Measurements from ENCODE around the gene UBN1.

DNA sequence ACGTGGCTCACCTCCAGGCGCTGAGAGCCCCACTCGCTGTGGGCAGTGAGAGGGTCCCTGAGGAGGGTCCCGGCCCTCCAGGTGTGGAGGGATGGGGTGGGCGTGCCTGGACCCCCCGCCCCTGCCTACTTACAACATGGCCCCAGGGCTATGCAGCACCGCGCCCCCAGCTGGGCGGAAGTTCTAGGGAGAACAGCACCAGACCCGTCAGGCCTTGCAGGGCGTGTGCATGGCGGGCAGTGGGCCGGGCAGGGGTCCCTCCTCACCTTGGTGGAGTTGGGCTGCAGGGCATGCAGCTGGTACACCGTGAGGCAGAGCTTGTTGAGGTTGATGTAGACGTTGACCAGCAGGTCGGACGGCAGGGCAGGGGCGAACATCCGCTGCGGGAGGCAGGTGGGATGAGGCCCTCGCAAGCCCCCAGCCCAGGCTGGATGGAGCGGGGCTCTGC is 49.5 kb upstream of the UBN1 start:
- TF ChIP-seq, protein P1, sequence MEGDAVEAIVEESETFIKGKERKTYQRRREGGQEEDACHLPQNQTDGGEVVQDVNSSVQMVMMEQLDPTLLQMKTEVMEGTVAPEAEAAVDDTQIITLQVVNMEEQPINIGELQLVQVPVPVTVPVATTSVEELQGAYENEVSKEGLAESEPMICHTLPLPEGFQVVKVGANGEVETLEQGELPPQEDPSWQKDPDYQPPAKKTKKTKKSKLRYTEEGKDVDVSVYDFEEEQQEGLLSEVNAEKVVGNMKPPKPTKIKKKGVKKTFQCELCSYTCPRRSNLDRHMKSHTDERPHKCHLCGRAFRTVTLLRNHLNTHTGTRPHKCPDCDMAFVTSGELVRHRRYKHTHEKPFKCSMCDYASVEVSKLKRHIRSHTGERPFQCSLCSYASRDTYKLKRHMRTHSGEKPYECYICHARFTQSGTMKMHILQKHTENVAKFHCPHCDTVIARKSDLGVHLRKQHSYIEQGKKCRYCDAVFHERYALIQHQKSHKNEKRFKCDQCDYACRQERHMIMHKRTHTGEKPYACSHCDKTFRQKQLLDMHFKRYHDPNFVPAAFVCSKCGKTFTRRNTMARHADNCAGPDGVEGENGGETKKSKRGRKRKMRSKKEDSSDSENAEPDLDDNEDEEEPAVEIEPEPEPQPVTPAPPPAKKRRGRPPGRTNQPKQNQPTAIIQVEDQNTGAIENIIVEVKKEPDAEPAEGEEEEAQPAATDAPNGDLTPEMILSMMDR (tag by site-specific recombination; IDR thresholded peaks at IDR 0.05) = no peak
- TF ChIP-seq, protein P2, sequence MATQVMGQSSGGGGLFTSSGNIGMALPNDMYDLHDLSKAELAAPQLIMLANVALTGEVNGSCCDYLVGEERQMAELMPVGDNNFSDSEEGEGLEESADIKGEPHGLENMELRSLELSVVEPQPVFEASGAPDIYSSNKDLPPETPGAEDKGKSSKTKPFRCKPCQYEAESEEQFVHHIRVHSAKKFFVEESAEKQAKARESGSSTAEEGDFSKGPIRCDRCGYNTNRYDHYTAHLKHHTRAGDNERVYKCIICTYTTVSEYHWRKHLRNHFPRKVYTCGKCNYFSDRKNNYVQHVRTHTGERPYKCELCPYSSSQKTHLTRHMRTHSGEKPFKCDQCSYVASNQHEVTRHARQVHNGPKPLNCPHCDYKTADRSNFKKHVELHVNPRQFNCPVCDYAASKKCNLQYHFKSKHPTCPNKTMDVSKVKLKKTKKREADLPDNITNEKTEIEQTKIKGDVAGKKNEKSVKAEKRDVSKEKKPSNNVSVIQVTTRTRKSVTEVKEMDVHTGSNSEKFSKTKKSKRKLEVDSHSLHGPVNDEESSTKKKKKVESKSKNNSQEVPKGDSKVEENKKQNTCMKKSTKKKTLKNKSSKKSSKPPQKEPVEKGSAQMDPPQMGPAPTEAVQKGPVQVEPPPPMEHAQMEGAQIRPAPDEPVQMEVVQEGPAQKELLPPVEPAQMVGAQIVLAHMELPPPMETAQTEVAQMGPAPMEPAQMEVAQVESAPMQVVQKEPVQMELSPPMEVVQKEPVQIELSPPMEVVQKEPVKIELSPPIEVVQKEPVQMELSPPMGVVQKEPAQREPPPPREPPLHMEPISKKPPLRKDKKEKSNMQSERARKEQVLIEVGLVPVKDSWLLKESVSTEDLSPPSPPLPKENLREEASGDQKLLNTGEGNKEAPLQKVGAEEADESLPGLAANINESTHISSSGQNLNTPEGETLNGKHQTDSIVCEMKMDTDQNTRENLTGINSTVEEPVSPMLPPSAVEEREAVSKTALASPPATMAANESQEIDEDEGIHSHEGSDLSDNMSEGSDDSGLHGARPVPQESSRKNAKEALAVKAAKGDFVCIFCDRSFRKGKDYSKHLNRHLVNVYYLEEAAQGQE (tag by site-specific recombination; IDR thresholded peaks at IDR 0.05) = no peak
- TF ChIP-seq ZBTB1 (tag by site-specific recombination; IDR thresholded peaks at IDR 0.05) (no peak), ZNF350 (tag by site-specific recombination; IDR thresholded peaks at IDR 0.05) (no peak), ZNF140 (tag by site-specific recombination; IDR thresholded peaks at IDR 0.05) (no peak), ZNF629 (tag by site-specific recombination; IDR thresholded peaks at IDR 0.05) (no peak)
- TF ChIP-seq, protein P3, sequence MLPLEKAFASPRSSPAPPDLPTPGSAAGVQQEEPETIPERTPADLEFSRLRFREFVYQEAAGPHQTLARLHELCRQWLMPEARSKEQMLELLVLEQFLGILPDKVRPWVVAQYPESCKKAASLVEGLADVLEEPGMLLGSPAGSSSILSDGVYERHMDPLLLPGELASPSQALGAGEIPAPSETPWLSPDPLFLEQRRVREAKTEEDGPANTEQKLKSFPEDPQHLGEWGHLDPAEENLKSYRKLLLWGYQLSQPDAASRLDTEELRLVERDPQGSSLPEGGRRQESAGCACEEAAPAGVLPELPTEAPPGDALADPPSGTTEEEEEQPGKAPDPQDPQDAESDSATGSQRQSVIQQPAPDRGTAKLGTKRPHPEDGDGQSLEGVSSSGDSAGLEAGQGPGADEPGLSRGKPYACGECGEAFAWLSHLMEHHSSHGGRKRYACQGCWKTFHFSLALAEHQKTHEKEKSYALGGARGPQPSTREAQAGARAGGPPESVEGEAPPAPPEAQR (tag by site-specific recombination; IDR thresholded peaks at IDR 0.05) = no peak
- TF ChIP-seq, protein P4, sequence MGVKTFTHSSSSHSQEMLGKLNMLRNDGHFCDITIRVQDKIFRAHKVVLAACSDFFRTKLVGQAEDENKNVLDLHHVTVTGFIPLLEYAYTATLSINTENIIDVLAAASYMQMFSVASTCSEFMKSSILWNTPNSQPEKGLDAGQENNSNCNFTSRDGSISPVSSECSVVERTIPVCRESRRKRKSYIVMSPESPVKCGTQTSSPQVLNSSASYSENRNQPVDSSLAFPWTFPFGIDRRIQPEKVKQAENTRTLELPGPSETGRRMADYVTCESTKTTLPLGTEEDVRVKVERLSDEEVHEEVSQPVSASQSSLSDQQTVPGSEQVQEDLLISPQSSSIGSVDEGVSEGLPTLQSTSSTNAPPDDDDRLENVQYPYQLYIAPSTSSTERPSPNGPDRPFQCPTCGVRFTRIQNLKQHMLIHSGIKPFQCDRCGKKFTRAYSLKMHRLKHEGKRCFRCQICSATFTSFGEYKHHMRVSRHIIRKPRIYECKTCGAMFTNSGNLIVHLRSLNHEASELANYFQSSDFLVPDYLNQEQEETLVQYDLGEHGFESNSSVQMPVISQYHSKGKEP (tag by site-specific recombination; IDR thresholded peaks at IDR 0.05) = no peak

Measured in HEK293 (cell line).